ENCODE measurements around the gene UTP25. TPM values are rescaled to one million over a fixed set of nuclear protein-coding genes. Genes with fewer than 3 reads are reported as not detected.

Gene UTP25
- 3.3 TPM for polyA plus RNA-seq (2013, experiment 1 of 2)
- 3.3 TPM for polyA plus RNA-seq (2013, experiment 2 of 2)

- Histone ChIP-seq H3K9me3 (ENCODE audit: control insufficient read depth, low read length) (no peaks in the 10 kb centered on the region), H2BK15ac (ENCODE audit: low read depth, poor library complexity, severe bottlenecking) (no peak within 1 kb of the TSS)
- 25% methylated on average over 48 of the region's 51 CpGs for WGBS
Measured at GRCh38 chr1:209827384-209828262, at the start of gene UTP25. TSS of gene UTP25 (plus strand) at chr1:209827972. CDS start at chr1:209828064, 92 bp downstream.

GRCh38 chr1:209778102-209778501 lies 49.7 kb upstream of the UTP25 start:
- no peak overlapping the region for H4K91ac ChIP-seq (ENCODE audit: low read length)
- no peak overlapping the region for H2BK15ac ChIP-seq (ENCODE audit: low read depth, poor library complexity, severe bottlenecking)
- no peak overlapping the region for H3K14ac ChIP-seq (ENCODE audit: low read length in 2 of 2)
- H3K27me3 ChIP-seq (ENCODE audit: control insufficient read depth in 1 of 2, insufficient read depth in 1 of 2, low read length in 2 of 2), result no peaks in the 10 kb centered on the region
- H3K9ac ChIP-seq (ENCODE audit: low read length), result no peak overlapping the region
- DNase-seq, result no peak
- H3K4me2 ChIP-seq (ENCODE audit: low read length, poor library complexity, severe bottlenecking), result no peak overlapping the region
- H3K27ac ChIP-seq (ENCODE audit: low read length, poor library complexity, severe bottlenecking), result no peak overlapping the region
- H2BK12ac ChIP-seq (ENCODE audit: low read length in 2 of 2), result no peak overlapping the region
- H4K8ac ChIP-seq (ENCODE audit: low read length), result no peak overlapping the region
- H2BK120ac ChIP-seq (ENCODE audit: low read depth, low read length), result no peak overlapping the region
- H3K4me3 ChIP-seq (ENCODE audit: insufficient read depth in 1 of 2, low read depth in 1 of 2, low read length in 2 of 2), result no peak overlapping the region
- no peak overlapping the region for H2AFZ ChIP-seq (ENCODE audit: low read depth, low read length)
- H3K9me3 ChIP-seq (ENCODE audit: control insufficient read depth, low read length), result no peaks in the 10 kb centered on the region
- no peak overlapping the region for H3K18ac ChIP-seq (ENCODE audit: low read depth in 1 of 2, low read length in 2 of 2)
- H3K36me3 ChIP-seq (ENCODE audit: control insufficient read depth in 1 of 2, insufficient read depth in 2 of 2, low read depth in 1 of 2, low read length in 2 of 2), result peaks cover 0 to 8% of the 10 kb centered on the region in 2 experiments
- H2AK5ac ChIP-seq (ENCODE audit: low read length, severe bottlenecking), result no peak overlapping the region
- H3K4me1 ChIP-seq (ENCODE audit: control insufficient read depth, insufficient read depth, low read depth, low read length), result peaks cover 4% of the 10 kb centered on the region
- H3K4ac ChIP-seq (ENCODE audit: low read depth in 1 of 2, low read length in 2 of 2), result no peak overlapping the region
- WGBS, result 100% methylated on average over 1 of the region's 1 CpG
- H3K23ac ChIP-seq (ENCODE audit: low read length in 2 of 2), result no peak overlapping the region
- no peak overlapping the region for H2BK5ac ChIP-seq (ENCODE audit: low read depth, low read length, poor library complexity, severe bottlenecking)
- H3K79me1 ChIP-seq (replicated peaks; ENCODE audit: low read length, poor library complexity, severe bottlenecking), result peaks cover 19% of the 10 kb centered on the region

More at GRCh38 chr1:209827384-209828262, at the start of gene UTP25:
- H3K27ac ChIP-seq (ENCODE audit: low read length, poor library complexity, severe bottlenecking), result peak within 1 kb of the TSS; percentile 48
- no peaks in the 10 kb centered on the region for H3K27me3 ChIP-seq (ENCODE audit: control insufficient read depth in 1 of 2, insufficient read depth in 1 of 2, low read length in 2 of 2)
- peak within 1 kb of the TSS in 1 of 2 experiments; percentile 46 for H3K14ac ChIP-seq (ENCODE audit: low read length in 2 of 2)
- H2BK120ac ChIP-seq (ENCODE audit: low read depth, low read length), result no peak within 1 kb of the TSS
- peaks cover 5% of the 10 kb centered on the region for H3K79me1 ChIP-seq (replicated peaks; ENCODE audit: low read length, poor library complexity, severe bottlenecking)
- peak within 1 kb of the TSS; percentile 19 for H4K91ac ChIP-seq (ENCODE audit: low read length)
- H2BK5ac ChIP-seq (ENCODE audit: low read depth, low read length, poor library complexity, severe bottlenecking), result no peak within 1 kb of the TSS
- H3K4me3 ChIP-seq (ENCODE audit: insufficient read depth in 1 of 2, low read depth in 1 of 2, low read length in 2 of 2), result peak within 1 kb of the TSS; percentile 94 to 99
- H2BK12ac ChIP-seq (ENCODE audit: low read length in 2 of 2), result no peak within 1 kb of the TSS
- peaks cover 2 to 26% of the 10 kb centered on the region in 2 experiments for H3K36me3 ChIP-seq (ENCODE audit: control insufficient read depth in 1 of 2, insufficient read depth in 2 of 2, low read depth in 1 of 2, low read length in 2 of 2)
- peak within 1 kb of the TSS; percentile 76 for H2AFZ ChIP-seq (ENCODE audit: low read depth, low read length)
- peak within 1 kb of the TSS; percentile 55 for H2AK5ac ChIP-seq (ENCODE audit: low read length, severe bottlenecking)
- peaks cover 5% of the 10 kb centered on the region for H3K4me1 ChIP-seq (ENCODE audit: control insufficient read depth, insufficient read depth, low read depth, low read length)
- no peak within 1 kb of the TSS for H3K23ac ChIP-seq (ENCODE audit: low read length in 2 of 2)
- DNase-seq, result peak; percentile 97
- H3K4ac ChIP-seq (ENCODE audit: low read depth in 1 of 2, low read length in 2 of 2), result peak within 1 kb of the TSS; percentile 68 to 78
- H3K4me2 ChIP-seq (ENCODE audit: low read length, poor library complexity, severe bottlenecking), result peak within 1 kb of the TSS; percentile 92
- peak within 1 kb of the TSS; percentile 92 for H4K8ac ChIP-seq (ENCODE audit: low read length)
- H3K9ac ChIP-seq (ENCODE audit: low read length), result peak within 1 kb of the TSS; percentile 92
- peak within 1 kb of the TSS; percentile 55 to 72 for H3K18ac ChIP-seq (ENCODE audit: low read depth in 1 of 2, low read length in 2 of 2)

GRCh38 chr1:209780268-209780667 lies 47.5 kb upstream of the UTP25 start:
- H2BK5ac ChIP-seq (ENCODE audit: low read depth, low read length, poor library complexity, severe bottlenecking), result no peak overlapping the region
- H3K27ac ChIP-seq (ENCODE audit: low read length, poor library complexity, severe bottlenecking), result no peak overlapping the region
- H3K4me3 ChIP-seq (ENCODE audit: insufficient read depth in 1 of 2, low read depth in 1 of 2, low read length in 2 of 2), result no peak overlapping the region
- H2BK15ac ChIP-seq (ENCODE audit: low read depth, poor library complexity, severe bottlenecking), result no peak overlapping the region
- H2BK12ac ChIP-seq (ENCODE audit: low read length in 2 of 2), result no peak overlapping the region
- H2AK5ac ChIP-seq (ENCODE audit: low read length, severe bottlenecking), result no peak overlapping the region
- H3K23ac ChIP-seq (ENCODE audit: low read length in 2 of 2), result no peak overlapping the region
- no peak overlapping the region for H3K4me2 ChIP-seq (ENCODE audit: low read length, poor library complexity, severe bottlenecking)
- peaks cover 8% of the 10 kb centered on the region for H3K4me1 ChIP-seq (ENCODE audit: control insufficient read depth, insufficient read depth, low read depth, low read length)
- H3K36me3 ChIP-seq (ENCODE audit: control insufficient read depth in 1 of 2, insufficient read depth in 2 of 2, low read depth in 1 of 2, low read length in 2 of 2), result peaks cover 0 to 8% of the 10 kb centered on the region in 2 experiments
- H3K79me1 ChIP-seq (replicated peaks; ENCODE audit: low read length, poor library complexity, severe bottlenecking), result peaks cover 30% of the 10 kb centered on the region
- no peak overlapping the region for H4K8ac ChIP-seq (ENCODE audit: low read length)
- no peak overlapping the region for H2AFZ ChIP-seq (ENCODE audit: low read depth, low read length)
- H3K14ac ChIP-seq (ENCODE audit: low read length in 2 of 2), result no peak overlapping the region
- H3K9ac ChIP-seq (ENCODE audit: low read length), result no peak overlapping the region
- WGBS, result 85% methylated on average over 4 of the region's 4 CpGs
- H3K27me3 ChIP-seq (ENCODE audit: control insufficient read depth in 1 of 2, insufficient read depth in 1 of 2, low read length in 2 of 2), result no peaks in the 10 kb centered on the region
- no peaks in the 10 kb centered on the region for H3K9me3 ChIP-seq (ENCODE audit: control insufficient read depth, low read length)
- no peak for DNase-seq
- H2BK120ac ChIP-seq (ENCODE audit: low read depth, low read length), result no peak overlapping the region
- no peak overlapping the region for H4K91ac ChIP-seq (ENCODE audit: low read length)
- no peak overlapping the region for H3K18ac ChIP-seq (ENCODE audit: low read depth in 1 of 2, low read length in 2 of 2)
- H3K4ac ChIP-seq (ENCODE audit: low read depth in 1 of 2, low read length in 2 of 2), result no peak overlapping the region

DNA sequence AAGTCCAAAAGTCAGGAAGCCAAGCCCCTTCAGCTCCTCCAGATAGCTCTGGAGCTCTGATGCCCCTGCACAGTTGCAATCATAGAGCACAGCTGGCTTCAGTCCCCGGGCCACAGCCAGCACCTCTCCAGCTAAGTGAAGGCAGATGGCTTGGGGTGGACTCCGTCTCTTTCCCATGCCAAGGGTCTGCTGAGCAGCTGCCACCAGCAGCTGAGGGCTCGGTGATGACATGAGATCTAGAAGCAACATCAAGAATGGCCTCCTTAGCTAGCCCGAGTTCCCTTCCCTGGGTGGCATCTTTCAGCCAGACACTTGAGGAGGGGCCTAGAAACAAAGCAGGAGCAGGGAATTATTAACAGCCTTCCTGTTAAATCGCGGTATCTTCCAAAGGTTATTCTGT lies 44.4 kb upstream of the UTP25 start:
- Histone ChIP-seq H3K27ac (ENCODE audit: low read length, poor library complexity, severe bottlenecking) (no peak overlapping the region), H3K4me3 (ENCODE audit: insufficient read depth in 1 of 2, low read depth in 1 of 2, low read length in 2 of 2) (peak overlapping the region in 1 of 2 experiments; percentile 98), H2BK12ac (ENCODE audit: low read length in 2 of 2) (no peak overlapping the region), H2BK120ac (ENCODE audit: low read depth, low read length) (no peak overlapping the region), H2BK15ac (ENCODE audit: low read depth, poor library complexity, severe bottlenecking) (no peak overlapping the region), H2AK5ac (ENCODE audit: low read length, severe bottlenecking) (no peak overlapping the region), H3K14ac (ENCODE audit: low read length in 2 of 2) (no peak overlapping the region), H2AFZ (ENCODE audit: low read depth, low read length) (no peak overlapping the region), H4K91ac (ENCODE audit: low read length) (no peak overlapping the region), H3K4ac (ENCODE audit: low read depth in 1 of 2, low read length in 2 of 2) (no peak overlapping the region), H3K36me3 (ENCODE audit: control insufficient read depth in 1 of 2, insufficient read depth in 2 of 2, low read depth in 1 of 2, low read length in 2 of 2) (peaks cover 0 to 8% of the 10 kb centered on the region in 2 experiments), H3K18ac (ENCODE audit: low read depth in 1 of 2, low read length in 2 of 2) (no peak overlapping the region), H3K79me1 (replicated peaks; ENCODE audit: low read length, poor library complexity, severe bottlenecking) (peaks cover 30% of the 10 kb centered on the region), H4K8ac (ENCODE audit: low read length) (no peak overlapping the region), H3K9me3 (ENCODE audit: control insufficient read depth, low read length) (no peaks in the 10 kb centered on the region), H3K4me2 (ENCODE audit: low read length, poor library complexity, severe bottlenecking) (no peak overlapping the region), H3K23ac (ENCODE audit: low read length in 2 of 2) (no peak overlapping the region), H2BK5ac (ENCODE audit: low read depth, low read length, poor library complexity, severe bottlenecking) (no peak overlapping the region), H3K9ac (ENCODE audit: low read length) (peak overlapping the region; percentile 97), H3K4me1 (ENCODE audit: control insufficient read depth, insufficient read depth, low read depth, low read length) (peaks cover 8% of the 10 kb centered on the region), H3K27me3 (ENCODE audit: control insufficient read depth in 1 of 2, insufficient read depth in 1 of 2, low read length in 2 of 2) (peaks cover 0 to 17% of the 10 kb centered on the region in 2 experiments)
- no peak for DNase-seq
- WGBS, result 90% methylated on average over 6 of the region's 6 CpGs
